T-helper 9 cell (primary cell): ENCODE results near the gene RBP3.

Source experiments
- DNase-seq: peaks from one replicate; pipeline ENCODE4 v3.0.0-alpha.2; 2020

Gene RBP3

GRCh38 chr10:47337310-47337709 lies 10.9 kb upstream of the RBP3 start:
- DNase-seq, result no peak

- DNase-seq, result no peak
Observed at GRCh38 chr10:47339186-47339735, 8.9 kb upstream of the RBP3 start.

GRCh38 chr10:47339759-47340607 lies 8.2 kb upstream of the RBP3 start:
- DNase-seq, result no peak

GRCh38 chr10:47340608-47341170 lies 7.5 kb upstream of the RBP3 start:
- peak; percentile 61 for DNase-seq

- no peak for DNase-seq
Observed at GRCh38 chr10:47344996-47345870, 2.9 kb upstream of the RBP3 start.

- no peak for DNase-seq
Observed at GRCh38 chr10:47346581-47347302, 1.4 kb upstream of the RBP3 start.

- DNase-seq, result no peak
Observed at GRCh38 chr10:47347303-47347675, 874 bp upstream of the RBP3 start.

- DNase-seq, result no peak
Observed at GRCh38 chr10:47348661-47349470, 703 bp downstream of the RBP3 start.

GRCh38 chr10:47349516-47349915 lies 1.4 kb downstream of the RBP3 start:
- no peak for DNase-seq

GRCh38 chr10:47349941-47350371 lies 1.8 kb downstream of the RBP3 start:
- DNase-seq, result no peak

GRCh38 chr10:47350671-47351640 lies 2.8 kb downstream of the RBP3 start:
- DNase-seq, result no peak

GRCh38 chr10:47351899-47352815 lies 4.0 kb downstream of the RBP3 start:
- DNase-seq, result no peak

- no peak for DNase-seq
Observed at GRCh38 chr10:47353351-47353750, 5.2 kb downstream of the RBP3 start.

GRCh38 chr10:47354165-47354564 lies 6.0 kb downstream of the RBP3 start:
- no peak for DNase-seq

- no peak for DNase-seq
Observed at GRCh38 chr10:47354900-47355299, 6.7 kb downstream of the RBP3 start.

GRCh38 chr10:47356708-47357107 lies 8.5 kb downstream of the RBP3 start:
- DNase-seq, result no peak

- no peak for DNase-seq
Observed at GRCh38 chr10:47357131-47357582, 9.0 kb downstream of the RBP3 start.

- no peak for DNase-seq
Observed at GRCh38 chr10:47357911-47358310, 9.7 kb downstream of the RBP3 start.

- no peak for DNase-seq
Observed at GRCh38 chr10:47358457-47358856, 10.3 kb downstream of the RBP3 start.
